ENCODE data around the gene RAVER2. TPM values are rescaled to one million over a fixed set of nuclear protein-coding genes. Genes with fewer than 3 reads are reported as not detected.
A peak's percentile ranks its signal among the peaks of the same experiment; 100 is the strongest.
"Not testable (repeated sequence)": the region's sequence is repeated elsewhere in the genome, so short reads cannot be mapped to it uniquely, and the experiment has no call there.

RAVER2 gene
- total RNA-seq, 1 experiment from 2014 or later: 11.4 TPM

- Histone ChIP-seq H3K27me3 (ENCODE audit: low read length) (no peaks in the 10 kb centered on the region), H3F3A (ENCODE audit: low read length, unreplicated experiment) (no peaks in the 10 kb centered on the region), H3K9me3 (ENCODE audit: low read length) (no peaks in the 10 kb centered on the region), H3K9me2 (replicated peaks; ENCODE audit: low read length) (no peaks in the 10 kb centered on the region), H3K4me3 (ENCODE audit: low read length) (no peak overlapping the region), H3K27ac (ENCODE audit: low read length) (no peak overlapping the region), H4K20me1 (ENCODE audit: low read length) (no peaks in the 10 kb centered on the region), H3K79me2 (ENCODE audit: low read length) (no peaks in the 10 kb centered on the region), H2AFZ (ENCODE audit: low read length) (no peak overlapping the region), H3K4me2 (ENCODE audit: low read length) (no peak overlapping the region), H3K9ac (ENCODE audit: low read length) (no peak overlapping the region), H3K4me1 (ENCODE audit: insufficient read depth, low read length) (no peaks in the 10 kb centered on the region), H3K36me3 (ENCODE audit: low read depth, low read length) (no peaks in the 10 kb centered on the region)
- no peak for DNase-seq
- BruUV-seq (replicated peaks): no TSS peak
- ChIA-PET CTCF (no interaction called here), POLR2A (ENCODE audit: unreplicated experiment) (no interaction called here)
- TF ChIP-seq CTCF (conservative IDR thresholded peaks at IDR 0.05; ENCODE audit: low read depth, low read length): no peak
- TF ChIP-seq EZH2 (IDR thresholded peaks at IDR 0.05; ENCODE audit: low read length, unreplicated experiment): no peak
- TF ChIP-seq EZH2phosphoT487 (IDR thresholded peaks at IDR 0.05; ENCODE audit: borderline replicate concordance, low read length): no peak
- ATAC-seq: no peak
- intact Hi-C loops (cut with micrococcal nuclease): no loop called here
These were observed 45.5 kb upstream of the RAVER2 start for GRCh38 chr1:64699327-64699726.

GRCh38 chr1:64701071-64701470 is 43.8 kb upstream of the RAVER2 start:
- no TSS peak for BruUV-seq (replicated peaks)
- Histone ChIP-seq H3K36me3 (ENCODE audit: low read depth, low read length) (no peaks in the 10 kb centered on the region), H3K4me1 (ENCODE audit: insufficient read depth, low read length) (no peaks in the 10 kb centered on the region), H3K79me2 (ENCODE audit: low read length) (no peaks in the 10 kb centered on the region), H3K4me2 (ENCODE audit: low read length) (no peak overlapping the region), H3K9me3 (ENCODE audit: low read length) (no peaks in the 10 kb centered on the region), H3K4me3 (ENCODE audit: low read length) (no peak overlapping the region), H2AFZ (ENCODE audit: low read length) (no peak overlapping the region), H3K27ac (ENCODE audit: low read length) (no peak overlapping the region), H3K9ac (ENCODE audit: low read length) (no peak overlapping the region), H3K27me3 (ENCODE audit: low read length) (no peaks in the 10 kb centered on the region), H3F3A (ENCODE audit: low read length, unreplicated experiment) (no peaks in the 10 kb centered on the region), H3K9me2 (replicated peaks; ENCODE audit: low read length) (no peaks in the 10 kb centered on the region), H4K20me1 (ENCODE audit: low read length) (no peaks in the 10 kb centered on the region)
- DNase-seq (peak; percentile 29), ATAC-seq (no peak)
- POLR2A ChIA-PET (ENCODE audit: unreplicated experiment): no interaction called here
- no peak for TF ChIP-seq CTCF (conservative IDR thresholded peaks at IDR 0.05; ENCODE audit: low read depth, low read length)
- TF ChIP-seq EZH2phosphoT487 (IDR thresholded peaks at IDR 0.05; ENCODE audit: borderline replicate concordance, low read length): no peak
- TF ChIP-seq EZH2 (IDR thresholded peaks at IDR 0.05; ENCODE audit: low read length, unreplicated experiment): no peak
- CTCF ChIA-PET: no interaction called here
- intact Hi-C loops (cut with micrococcal nuclease): no loop called here

- no peak for DNase-seq
- intact Hi-C loops (cut with micrococcal nuclease): no loop called here
- H3K27ac ChIP-seq (ENCODE audit: low read length): no peak overlapping the region
- H4K20me1 ChIP-seq (ENCODE audit: low read length): no peaks in the 10 kb centered on the region
- H3K9me2 ChIP-seq (replicated peaks; ENCODE audit: low read length): no peaks in the 10 kb centered on the region
- H3K4me2 ChIP-seq (ENCODE audit: low read length): no peak overlapping the region
- H3K79me2 ChIP-seq (ENCODE audit: low read length): no peaks in the 10 kb centered on the region
- H3K4me3 ChIP-seq (ENCODE audit: low read length): no peak overlapping the region
- ChIA-PET CTCF (no interaction called here), POLR2A (ENCODE audit: unreplicated experiment) (interaction anchor here (0.6 kb wide), 1 partner anchor 563 kb away, joined by 3 read pairs; no protein-coding TSS in a partner anchor)
- no peaks in the 10 kb centered on the region for H3K4me1 ChIP-seq (ENCODE audit: insufficient read depth, low read length)
- no peak for TF ChIP-seq EZH2 (IDR thresholded peaks at IDR 0.05; ENCODE audit: low read length, unreplicated experiment)
- TF ChIP-seq CTCF (conservative IDR thresholded peaks at IDR 0.05; ENCODE audit: low read depth, low read length): no peak
- H3F3A ChIP-seq (ENCODE audit: low read length, unreplicated experiment): no peaks in the 10 kb centered on the region
- BruUV-seq (replicated peaks): no TSS peak
- H2AFZ ChIP-seq (ENCODE audit: low read length): no peak overlapping the region
- H3K9ac ChIP-seq (ENCODE audit: low read length): no peak overlapping the region
- no peaks in the 10 kb centered on the region for H3K27me3 ChIP-seq (ENCODE audit: low read length)
- no peak for ATAC-seq
- H3K9me3 ChIP-seq (ENCODE audit: low read length): no peaks in the 10 kb centered on the region
- no peaks in the 10 kb centered on the region for H3K36me3 ChIP-seq (ENCODE audit: low read depth, low read length)
These were observed 43.0 kb upstream of the RAVER2 start for GRCh38 chr1:64701886-64702285.

- H3K79me2 ChIP-seq (ENCODE audit: low read length); POLR2A ChIA-PET (ENCODE audit: unreplicated experiment); H3F3A ChIP-seq (ENCODE audit: low read length, unreplicated experiment); H3K4me1 ChIP-seq (ENCODE audit: insufficient read depth, low read length); H3K9ac ChIP-seq (ENCODE audit: low read length); H3K27me3 ChIP-seq (ENCODE audit: low read length); H3K9me2 ChIP-seq (replicated peaks; ENCODE audit: low read length); BruUV-seq (replicated peaks); H3K4me2 ChIP-seq (ENCODE audit: low read length); CTCF ChIA-PET; H3K4me3 ChIP-seq (ENCODE audit: low read length); H4K20me1 ChIP-seq (ENCODE audit: low read length); H3K36me3 ChIP-seq (ENCODE audit: low read depth, low read length); H3K9me3 ChIP-seq (ENCODE audit: low read length); H2AFZ ChIP-seq (ENCODE audit: low read length); ATAC-seq; intact Hi-C loops (cut with micrococcal nuclease); H3K27ac ChIP-seq (ENCODE audit: low read length); DNase-seq: not testable (repeated sequence)
These were observed 42.2 kb upstream of the RAVER2 start for GRCh38 chr1:64702670-64703069.
